Smooth muscle cell (in vitro differentiated cells): Measurements from ENCODE around the gene COASY. TPM values are rescaled to one million over a fixed set of nuclear protein-coding genes. Genes with fewer than 3 reads are reported as not detected.
"Not testable (repeated sequence)": the region's sequence is repeated elsewhere in the genome, so short reads cannot be mapped to it uniquely, and the experiment has no call there.

Experiments
- DNase-seq: peaks from one replicate; lab custom pipeline; 2025; ENCODE audit not compliant: unreplicated experiment; lab: John Stamatoyannopoulos, UW
- H2AFZ ChIP-seq: fragments of 200-600 bp; sonication (generic); 2 replicates; pipeline ENCODE4 v1.6.0; 2016; ENCODE audit warnings: antibody characterized with exemption, low read depth, mild to moderate bottlenecking
- H3F3A ChIP-seq: fragments of 200-600 bp; sonication (generic); 2 replicates; pipeline ENCODE4 v1.6.0; 2017; ENCODE audit warnings: antibody characterized with exemption, low read depth
- H3K27ac ChIP-seq: fragments of 200-600 bp; sonication (generic); 2 replicates; pipeline ENCODE4 v1.5.1; 2016; ENCODE audit warnings: low read depth, mild to moderate bottlenecking
- H3K27me3 ChIP-seq: fragments of 200-600 bp; sonication (generic); 2 replicates; pipeline ENCODE4 v1.6.1; 2016; ENCODE audit warnings: low read depth, mild to moderate bottlenecking
- H3K36me3 ChIP-seq: fragments of 200-600 bp; sonication (generic); 2 replicates; pipeline ENCODE4 v1.5.1; 2016; ENCODE audit warnings: low read depth
- H3K4me1 ChIP-seq: fragments of 200-600 bp; sonication (generic); 2 replicates; pipeline ENCODE4 v1.5.1; 2016; ENCODE audit warnings: low read depth
- H3K4me2 ChIP-seq: fragments of 200-600 bp; sonication (generic); 2 replicates; pipeline ENCODE4 v1.6.0; 2016; ENCODE audit warnings: mild to moderate bottlenecking
- H3K4me3 ChIP-seq: fragments of 200-600 bp; sonication (generic); 2 replicates; pipeline ENCODE4 v1.5.1; 2016; ENCODE audit warnings: mild to moderate bottlenecking
- H3K79me2 ChIP-seq: fragments of 200-600 bp; sonication (generic); 2 replicates; pipeline ENCODE4 v1.6.0; 2016; ENCODE audit warnings: low read depth, mild to moderate bottlenecking
- H3K9ac ChIP-seq: fragments of 200-600 bp; sonication (generic); 2 replicates; pipeline ENCODE4 v1.6.0; 2016; ENCODE audit warnings: low read depth
- H3K9me3 ChIP-seq: fragments of 200-600 bp; sonication (generic); replicated peaks from 2 replicates; pipeline ENCODE4 v1.5.1; 2016; ENCODE audit warnings: low read depth
- H4K20me1 ChIP-seq: fragments of 200-600 bp; sonication (generic); 2 replicates; pipeline ENCODE4 v1.6.0; 2016; ENCODE audit warnings: low read depth
- CTCF ChIP-seq: fragments of 200-600 bp; sonication (generic); IDR thresholded peaks from 2 replicates; pipeline ENCODE4 v1.5.1; 2017; ENCODE audit warnings: borderline replicate concordance, mild to moderate bottlenecking, antibody characterized with exemption; ENCODE audit not compliant: insufficient read depth, poor library complexity, severe bottlenecking
- WGBS: methylation state at CpG from one replicate; pipeline ENCODE4 v1.1.7; 2016; ENCODE audit warnings: low lambda C conversion rate; 5-methylcytosine and 5-hydroxymethylcytosine counted together
- polyA plus RNA-seq: library from polyadenylated mRNA; unstranded; fragments of >200 nt; fragmentation: Nextera tagmentation; extraction: Ambion mirVana; gene quantifications from 2 replicates; pipeline ENCODE4 v1.2.1, GENCODE V29; 2016
- total RNA-seq: library from RNA; depleted of rRNA; stranded (reverse); fragments of >200 nt; gene quantifications from 2 replicates; pipeline ENCODE4 v1.2.3, GENCODE V29; 2014

COASY gene
- total and polyA plus RNA-seq, 2 experiments from 2014 or later, result 23.2 to 68.2 TPM

- H3K27me3 ChIP-seq, result no peaks in the 10 kb centered on the region
Measured at GRCh38 chr17:42555122-42555622, 6.8 kb upstream of the COASY start.

GRCh38 chr17:42555961-42556617 is 5.9 kb upstream of the COASY start:
- H3K4me2 ChIP-seq, result peak overlapping the region; percentile 96
- not testable (repeated sequence) for H2AFZ ChIP-seq, H3K4me3 ChIP-seq, H3K27ac ChIP-seq, H3F3A ChIP-seq, H3K9me3 ChIP-seq, DNase-seq, H4K20me1 ChIP-seq, H3K9ac ChIP-seq, H3K27me3 ChIP-seq, H3K36me3 ChIP-seq
- peaks cover 16% of the 10 kb centered on the region for H3K4me1 ChIP-seq
- WGBS, result 52% methylated on average over 5 of the region's 5 CpGs
- peak; percentile 12 for TF ChIP-seq CTCF
- H3K79me2 ChIP-seq, result peaks cover 20% of the 10 kb centered on the region

More at GRCh38 chr17:42555122-42555622, 6.8 kb upstream of the COASY start:
- no peaks in the 10 kb centered on the region for H3K9me3 ChIP-seq
- H2AFZ ChIP-seq, result peak overlapping the region; percentile 67
- TF ChIP-seq CTCF, result no peak
- peaks cover 6% of the 10 kb centered on the region for H4K20me1 ChIP-seq
- peak overlapping the region; percentile 32 for H3K27ac ChIP-seq
- no peaks in the 10 kb centered on the region for H3F3A ChIP-seq
- peaks cover 16% of the 10 kb centered on the region for H3K4me1 ChIP-seq
- 38% methylated on average over 4 of the region's 4 CpGs for WGBS
- no peak for DNase-seq
- H3K36me3 ChIP-seq, result no peaks in the 10 kb centered on the region
- peak overlapping the region; percentile 69 for H3K4me3 ChIP-seq
- peak overlapping the region; percentile 75 for H3K9ac ChIP-seq
- peak overlapping the region; percentile 96 for H3K4me2 ChIP-seq
- H3K79me2 ChIP-seq, result peaks cover 20% of the 10 kb centered on the region

GRCh38 chr17:42559075-42559474 is 2.9 kb upstream of the COASY start:
- 93% methylated on average over 6 of the region's 6 CpGs for WGBS
- Histone ChIP-seq H3K79me2 (peaks cover 34% of the 10 kb centered on the region), H3K4me1 (peaks cover 19% of the 10 kb centered on the region), H4K20me1 (no peaks in the 10 kb centered on the region), H3K9me3 (no peaks in the 10 kb centered on the region), H3K4me3 (no peak overlapping the region), H2AFZ (no peak overlapping the region), H3K27me3 (no peaks in the 10 kb centered on the region), H3K27ac (no peak overlapping the region), H3K4me2 (no peak overlapping the region), H3F3A (peaks cover 4% of the 10 kb centered on the region), H3K9ac (no peak overlapping the region), H3K36me3 (no peaks in the 10 kb centered on the region)
- no peak for TF ChIP-seq CTCF
- DNase-seq, result no peak

GRCh38 chr17:42560246-42560645 is 1.7 kb upstream of the COASY start:
- Histone ChIP-seq H3K9me3 (no peaks in the 10 kb centered on the region), H3F3A (peaks cover 7% of the 10 kb centered on the region), H3K4me2 (no peak overlapping the region), H3K79me2 (peaks cover 27% of the 10 kb centered on the region), H3K27me3 (no peaks in the 10 kb centered on the region), H4K20me1 (no peaks in the 10 kb centered on the region), H3K36me3 (no peaks in the 10 kb centered on the region), H3K27ac (no peak overlapping the region), H3K4me1 (peaks cover 16% of the 10 kb centered on the region), H3K9ac (no peak overlapping the region), H3K4me3 (no peak overlapping the region), H2AFZ (no peak overlapping the region)
- no peak for TF ChIP-seq CTCF
- 97% methylated on average over 3 of the region's 3 CpGs for WGBS
- DNase-seq, result no peak
